Forelimb muscle (tissue), 1 donor: ENCODE results near the gene TBC1D7. TPM values are rescaled to one million over a fixed set of nuclear protein-coding genes. Genes with fewer than 3 reads are reported as not detected.
A peak's percentile ranks its signal among the peaks of the same experiment; 100 is the strongest.

Experiments used
- DNase-seq: peaks from one replicate; pipeline ENCODE4 v3.0.0-alpha.2; 2013; ENCODE audit warnings: low read depth
- polyA plus RNA-seq: library from polyadenylated mRNA; unstranded; fragments of 120-200 nt; gene quantifications from one replicate; pipeline ENCODE4 v1.2.1, GENCODE V29; 2013; ENCODE audit not compliant: insufficient read length

Gene TBC1D7
- polyA plus RNA-seq, 1 donor = 20.2 TPM

- no peak for DNase-seq
These were observed 8.3 kb downstream of the TBC1D7 start for GRCh38 chr6:13319891-13320564.

- no peak for DNase-seq
These were observed 9.5 kb downstream of the TBC1D7 start for GRCh38 chr6:13318821-13319220.

- no peak for DNase-seq
These were observed 12.4 kb downstream of the TBC1D7 start for GRCh38 chr6:13315896-13316295.

- DNase-seq = no peak
These were observed 13.5 kb downstream of the TBC1D7 start for GRCh38 chr6:13314806-13315205.

- DNase-seq = no peak
These were observed 17.2 kb downstream of the TBC1D7 start for GRCh38 chr6:13311155-13311554.

GRCh38 chr6:13308332-13308731 lies 20.0 kb downstream of the TBC1D7 start:
- no peak for DNase-seq

GRCh38 chr6:13307508-13307995 lies 20.8 kb downstream of the TBC1D7 start:
- no peak for DNase-seq

GRCh38 chr6:13305791-13306190 lies 22.5 kb downstream of the TBC1D7 start:
- DNase-seq = no peak

- DNase-seq = no peak
These were observed 23.0 kb downstream of the TBC1D7 start for GRCh38 chr6:13305288-13305687.

GRCh38 chr6:13304580-13305260 lies 23.6 kb downstream of the TBC1D7 start:
- no peak for DNase-seq

GRCh38 chr6:13304101-13304500 lies 24.2 kb downstream of the TBC1D7 start:
- no peak for DNase-seq

- peak; percentile 68 for DNase-seq
These were observed 24.7 kb downstream of the TBC1D7 start for GRCh38 chr6:13303668-13304017.

- peak; percentile 22 for DNase-seq
These were observed 25.3 kb downstream of the TBC1D7 start for GRCh38 chr6:13302751-13303667.

GRCh38 chr6:13302291-13302690 lies 26.0 kb downstream of the TBC1D7 start:
- no peak for DNase-seq

GRCh38 chr6:13300643-13301590 lies 27.4 kb downstream of the TBC1D7 start:
- DNase-seq = no peak

- no peak for DNase-seq
These were observed 28.4 kb downstream of the TBC1D7 start for GRCh38 chr6:13299918-13300317.

GRCh38 chr6:13299403-13299821 lies 28.9 kb downstream of the TBC1D7 start:
- DNase-seq = no peak

GRCh38 chr6:13298446-13298845 lies 29.9 kb downstream of the TBC1D7 start:
- no peak for DNase-seq

- DNase-seq = no peak
These were observed 30.9 kb downstream of the TBC1D7 start for GRCh38 chr6:13297391-13297790.

GRCh38 chr6:13296536-13296997 lies 31.8 kb downstream of the TBC1D7 start:
- DNase-seq = no peak

GRCh38 chr6:13295576-13295975 lies 32.8 kb downstream of the TBC1D7 start:
- no peak for DNase-seq
